Glomerular visceral epithelial cell (primary cell): Measurements from ENCODE around the gene KIAA0825.
A peak's percentile ranks its signal among the peaks of the same experiment; 100 is the strongest.

Source experiments
- DNase-seq: peaks from one replicate; pipeline ENCODE4 v3.0.0-alpha.2; 2016; ENCODE audit errors: extremely low spot score

The KIAA0825 gene

GRCh38 chr5:94433397-94434163 lies 184.8 kb downstream of the KIAA0825 start:
- no peak for DNase-seq

DNA sequence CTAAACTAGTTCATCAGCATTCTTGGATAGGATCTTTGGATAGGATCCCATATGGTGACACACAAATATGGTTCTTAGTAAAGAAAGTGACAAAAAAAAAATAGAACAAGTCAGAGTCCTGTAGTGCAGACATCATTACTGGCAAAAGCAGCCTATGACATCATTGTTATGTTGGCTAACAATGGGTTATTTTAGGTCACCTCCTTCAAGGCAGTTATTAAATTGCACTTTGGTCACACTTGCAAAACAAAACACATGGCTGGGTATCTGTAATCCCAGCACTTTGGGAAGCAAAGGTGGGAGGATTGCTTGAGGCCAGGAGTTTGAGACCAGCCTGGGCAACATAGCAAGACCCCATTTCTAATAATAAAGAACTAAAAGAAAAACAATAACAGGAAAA lies 185.9 kb downstream of the KIAA0825 start:
- no peak for DNase-seq

GRCh38 chr5:94431696-94432095 lies 186.7 kb downstream of the KIAA0825 start:
- DNase-seq = no peak

GRCh38 chr5:94429566-94429965 lies 188.8 kb downstream of the KIAA0825 start:
- DNase-seq = no peak

GRCh38 chr5:94425396-94425795 lies 193.0 kb downstream of the KIAA0825 start:
- DNase-seq = no peak

GRCh38 chr5:94423411-94423810 lies 195.0 kb downstream of the KIAA0825 start:
- no peak for DNase-seq

GRCh38 chr5:94422812-94423211 lies 195.6 kb downstream of the KIAA0825 start:
- peak; percentile 60 for DNase-seq

DNA sequence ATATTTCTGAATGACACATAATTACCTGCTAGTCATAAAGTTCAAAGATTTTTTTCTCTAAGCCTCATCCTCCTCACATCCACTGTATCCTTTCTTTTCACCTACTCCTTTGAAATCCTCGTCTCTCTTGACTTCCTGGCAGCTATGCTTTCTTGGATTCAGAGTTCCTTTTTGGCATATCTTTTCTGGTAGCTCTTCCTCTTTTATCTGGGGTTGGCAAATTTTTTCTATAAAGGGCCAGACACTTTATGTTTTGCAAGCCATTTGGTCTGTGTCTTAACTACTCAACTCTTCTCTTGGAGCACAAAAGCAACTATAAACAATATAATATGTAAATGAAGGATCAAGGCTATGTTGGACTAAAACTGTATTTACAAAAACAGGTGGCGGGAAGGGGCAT lies 197.5 kb downstream of the KIAA0825 start:
- no peak for DNase-seq

GRCh38 chr5:94415798-94416197 lies 202.6 kb downstream of the KIAA0825 start:
- no peak for DNase-seq

DNA sequence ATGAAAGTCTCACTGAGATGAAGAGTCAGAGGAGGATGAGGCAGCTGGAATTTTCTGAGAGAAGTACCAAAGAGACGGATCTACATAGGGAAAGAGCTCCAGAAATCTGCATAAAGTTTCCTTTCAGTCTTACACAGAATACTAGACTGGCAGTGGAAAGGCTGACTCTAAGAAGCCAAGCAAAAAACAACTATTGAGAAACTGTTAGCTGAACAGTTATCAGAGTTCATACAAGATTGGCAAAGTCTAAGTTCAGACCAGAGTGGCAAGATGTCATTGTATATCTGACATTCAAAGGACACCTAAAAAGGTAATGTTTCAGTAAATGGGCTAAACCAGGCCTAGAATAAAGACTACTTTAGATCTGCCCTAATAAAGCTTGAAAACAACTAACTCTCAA lies 209.0 kb downstream of the KIAA0825 start:
- no peak for DNase-seq

DNA sequence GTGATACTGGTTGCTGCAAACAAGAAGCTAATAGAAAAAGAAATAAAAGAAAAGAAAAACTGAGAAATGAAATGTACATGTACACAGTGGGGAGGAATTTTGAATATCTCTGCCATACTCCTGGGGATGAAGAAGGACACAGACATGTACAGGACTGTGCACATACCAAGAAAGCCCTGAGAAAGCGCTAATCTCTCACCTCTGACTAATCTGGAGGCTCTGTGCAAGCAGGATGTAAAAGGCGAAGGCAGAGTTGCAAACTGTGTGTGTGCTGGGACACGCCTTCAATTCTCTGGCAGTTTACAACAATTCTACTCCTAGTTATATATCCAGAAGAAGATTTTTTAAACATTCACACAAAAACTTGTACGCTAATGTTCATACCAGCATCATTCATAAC lies 211.4 kb downstream of the KIAA0825 start:
- DNase-seq = no peak

DNA sequence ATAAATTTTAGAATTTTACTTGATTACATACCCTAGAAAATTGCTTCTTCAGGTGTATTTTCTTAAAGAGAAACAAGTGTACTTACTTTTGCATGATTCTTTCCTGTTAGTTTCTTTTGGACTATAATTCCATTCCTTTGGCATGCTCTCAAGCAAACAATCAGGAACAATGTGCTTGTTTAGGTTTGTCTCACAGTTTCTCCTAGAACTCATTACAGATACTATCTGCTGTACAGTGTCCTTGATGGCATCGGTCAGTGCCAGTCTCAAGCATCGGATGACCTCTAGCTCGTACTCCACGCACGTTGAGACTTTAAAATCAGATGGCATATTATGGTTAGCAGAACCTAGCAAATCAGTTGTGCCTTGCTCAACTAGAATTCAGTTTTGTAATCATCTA lies 214.9 kb downstream of the KIAA0825 start:
- no peak for DNase-seq

DNA sequence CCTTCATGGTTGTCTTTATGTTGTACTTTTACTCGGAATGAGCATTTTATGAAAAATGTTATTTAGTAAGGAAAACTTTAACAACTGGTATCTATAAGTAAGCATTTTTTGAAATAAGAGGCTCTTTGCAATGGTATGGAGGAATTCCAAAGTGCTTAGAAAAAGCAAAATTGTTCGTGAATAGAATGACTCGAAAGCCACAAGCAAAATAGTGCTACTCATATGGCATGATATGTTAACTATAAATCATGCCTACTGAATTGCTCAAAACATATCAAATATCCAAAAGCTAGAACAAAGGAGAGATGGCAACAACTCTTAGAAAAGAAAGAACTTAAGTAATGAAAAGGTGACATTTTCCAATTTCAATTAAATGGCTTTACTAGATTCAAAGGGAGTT lies 216.3 kb downstream of the KIAA0825 start:
- DNase-seq = no peak

GRCh38 chr5:94397508-94397907 lies 220.9 kb downstream of the KIAA0825 start:
- DNase-seq = no peak

DNA sequence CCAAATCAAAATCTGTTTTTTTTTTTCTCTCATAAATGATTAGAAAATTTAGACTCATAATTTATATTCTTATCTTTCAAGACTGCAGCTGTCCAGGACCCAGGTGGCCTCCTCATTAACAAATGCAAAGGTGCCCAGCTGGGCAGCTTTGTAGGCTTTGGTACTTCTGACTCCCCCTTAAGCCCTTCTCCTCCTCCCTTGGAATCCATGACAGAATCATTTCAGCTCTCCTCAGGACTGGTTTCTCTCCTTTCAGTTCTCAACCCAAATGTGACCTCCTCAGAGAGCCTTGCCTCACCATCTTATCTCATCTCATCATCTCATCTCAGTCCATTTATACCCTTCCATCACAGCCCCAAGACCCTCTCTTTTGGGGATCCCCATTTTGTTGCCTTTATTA lies 221.7 kb downstream of the KIAA0825 start:
- no peak for DNase-seq

DNA sequence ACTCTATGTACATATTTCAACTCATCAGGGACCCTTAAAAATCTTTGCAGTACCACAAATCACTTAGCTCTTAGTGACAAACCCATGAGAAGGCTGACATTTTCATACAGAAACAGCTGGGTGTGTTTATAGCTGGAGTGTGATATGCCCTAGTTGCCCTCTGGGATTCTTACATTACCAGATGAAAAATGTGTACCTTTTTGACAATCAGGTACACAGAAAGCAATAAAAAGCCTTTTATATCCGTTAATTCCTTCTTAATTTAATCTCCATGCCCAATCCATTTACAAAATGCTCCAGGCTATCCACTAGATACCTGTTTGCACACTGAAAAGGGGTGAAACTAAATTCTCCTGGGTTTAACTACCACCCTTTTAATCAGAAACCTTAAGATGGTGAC lies 222.9 kb downstream of the KIAA0825 start:
- no peak for DNase-seq

DNA sequence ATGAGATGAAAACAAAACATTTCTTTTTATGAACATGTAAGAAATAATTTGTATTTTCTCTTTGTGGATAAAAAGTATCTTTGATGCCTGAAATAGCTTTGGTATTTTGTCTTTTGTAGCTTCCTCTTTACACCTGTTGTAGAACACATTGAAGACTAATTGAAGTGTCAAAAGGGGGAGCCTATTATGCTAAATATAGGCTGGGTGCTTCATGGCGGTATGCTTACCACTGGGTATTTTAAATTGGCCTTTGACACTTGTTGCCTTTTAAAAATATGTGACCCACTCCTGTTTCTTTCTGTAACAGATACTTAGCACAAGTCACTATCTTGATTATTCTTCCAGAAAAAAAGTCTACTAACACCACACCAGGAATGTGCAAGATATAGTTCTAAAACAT lies 226.4 kb downstream of the KIAA0825 start:
- DNase-seq = no peak

- DNase-seq = no peak
Measured at GRCh38 chr5:94389515-94389899, 228.9 kb downstream of the KIAA0825 start.

GRCh38 chr5:94388773-94389514 lies 229.5 kb downstream of the KIAA0825 start:
- no peak for DNase-seq

GRCh38 chr5:94385767-94386166 lies 232.6 kb downstream of the KIAA0825 start:
- no peak for DNase-seq

- no peak for DNase-seq
Measured at GRCh38 chr5:94378062-94378461, 240.3 kb downstream of the KIAA0825 start.

GRCh38 chr5:94376672-94377345 lies 241.6 kb downstream of the KIAA0825 start:
- DNase-seq = no peak

- DNase-seq = no peak
Measured at GRCh38 chr5:94375801-94376200, 242.6 kb downstream of the KIAA0825 start.
